Epithelial cell of esophagus (primary cell): ENCODE measurements around the gene PTPRM.
A peak's percentile ranks its signal among the peaks of the same experiment; 100 is the strongest.

Experiments
- DNase-seq: peaks from one replicate; pipeline ENCODE4 v3.0.0; 2010; ENCODE audit warnings: low read depth
- H3K4me3 ChIP-seq: 2 replicates; pipeline ENCODE4 v1.5.1; 2011; ENCODE audit warnings: mild to moderate bottlenecking, low read length, control low read depth
- CTCF ChIP-seq: IDR thresholded peaks from 2 replicates; pipeline ENCODE4 v1.5.1; 2011; ENCODE audit warnings: low read depth, mild to moderate bottlenecking, low read length, control low read depth, inconsistent platforms; ENCODE audit not compliant: insufficient read depth; ENCODE audit errors: missing control alignments

Gene PTPRM

GRCh38 chr18:7566567-7567473 is at the start of gene PTPRM:
Gene PTPRM, plus strand, starts transcription at chr18:7567316. Its CDS starts 503 bp downstream, at chr18:7567819.
- no peak for TF ChIP-seq CTCF
- DNase-seq = peak; percentile 79

GRCh38 chr18:7517852-7518251 is 49.3 kb upstream of the PTPRM start:
- TF ChIP-seq CTCF = no peak
- H3K4me3 ChIP-seq = no peak overlapping the region
- DNase-seq = no peak

More at GRCh38 chr18:7566567-7567473, at the start of gene PTPRM:
- H3K4me3 ChIP-seq = peak within 1 kb of the TSS; percentile 65

- no peak for TF ChIP-seq CTCF
- no peak overlapping the region for H3K4me3 ChIP-seq
- no peak for DNase-seq
Observed at GRCh38 chr18:7520200-7520785, 46.8 kb upstream of the PTPRM start.

- H3K4me3 ChIP-seq = no peak overlapping the region
- TF ChIP-seq CTCF = no peak
- DNase-seq = no peak
Observed at GRCh38 chr18:7521226-7521856, 45.8 kb upstream of the PTPRM start.

- no peak for DNase-seq
- TF ChIP-seq CTCF = no peak
- no peak overlapping the region for H3K4me3 ChIP-seq
Observed at GRCh38 chr18:7523772-7524171, 43.3 kb upstream of the PTPRM start.

- no peak overlapping the region for H3K4me3 ChIP-seq
- no peak for DNase-seq
- no peak for TF ChIP-seq CTCF
Observed at GRCh38 chr18:7524786-7525185, 42.3 kb upstream of the PTPRM start.
